ENCODE data around the gene HSD17B14.
A peak's percentile ranks its signal among the peaks of the same experiment; 100 is the strongest.
"Not testable (repeated sequence)": the region's sequence is repeated elsewhere in the genome, so short reads cannot be mapped to it uniquely, and the experiment has no call there.

The HSD17B14 gene

GRCh38 chr19:48874303-48875135, 38.2 kb upstream of the HSD17B14 start:
- DNase-seq (ENCODE audit: low read depth in 1 of 2, low spot score in 1 of 2) = peak; percentile 30 to 88
- H3K27me3 ChIP-seq (ENCODE audit: insufficient read depth, poor library complexity, severe bottlenecking) = no peaks in the 10 kb centered on the region
- H3K27ac ChIP-seq (replicated peaks) = peak overlapping the region; percentile 98
- H3K4me3 ChIP-seq (replicated peaks; ENCODE audit: insufficient read depth, low read length) = peak overlapping the region; percentile 84
- TF ChIP-seq SPI1 (IDR thresholded peaks at IDR 0.05; ENCODE audit: borderline replicate concordance, low read depth) (0 out of 2 replicates have a peak, but pooled peaks have one; percentile 9), GABPA (IDR thresholded peaks at IDR 0.05; ENCODE audit: low read depth) (no peak)

DNA sequence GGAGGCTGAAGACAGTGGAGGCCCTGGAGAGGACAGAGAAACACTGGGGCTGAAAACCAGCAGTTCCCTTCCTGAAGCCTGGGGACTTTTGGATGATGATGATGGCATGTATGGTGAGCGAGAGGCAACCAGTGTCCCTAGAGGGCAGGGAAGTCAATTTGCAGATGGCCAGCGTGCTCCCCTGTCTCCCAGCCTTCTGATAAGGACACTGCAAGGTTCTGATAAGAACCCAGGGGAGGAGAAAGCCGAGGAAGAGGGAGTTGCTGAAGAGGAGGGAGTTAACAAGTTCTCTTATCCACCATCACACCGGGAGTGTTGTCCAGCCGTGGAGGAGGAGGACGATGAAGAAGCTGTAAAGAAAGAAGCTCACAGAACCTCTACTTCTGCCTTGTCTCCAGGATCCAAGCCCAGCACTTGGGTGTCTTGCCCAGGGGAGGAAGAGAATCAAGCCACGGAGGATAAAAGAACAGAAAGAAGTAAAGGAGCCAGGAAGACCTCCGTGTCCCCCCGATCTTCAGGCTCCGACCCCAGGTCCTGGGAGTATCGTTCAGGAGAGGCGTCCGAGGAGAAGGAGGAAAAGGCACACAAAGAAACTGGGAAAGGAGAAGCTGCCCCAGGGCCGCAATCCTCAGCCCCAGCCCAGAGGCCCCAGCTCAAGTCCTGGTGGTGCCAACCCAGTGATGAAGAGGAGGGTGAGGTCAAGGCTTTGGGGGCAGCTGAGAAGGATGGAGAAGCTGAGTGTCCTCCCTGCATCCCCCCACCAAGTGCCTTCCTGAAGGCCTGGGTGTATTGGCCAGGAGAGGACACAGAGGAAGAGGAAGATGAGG, 37.4 kb upstream of the HSD17B14 start:
- peak overlapping the region; percentile 84 for H3K4me3 ChIP-seq (replicated peaks; ENCODE audit: insufficient read depth, low read length)
- TF ChIP-seq, protein P1, sequence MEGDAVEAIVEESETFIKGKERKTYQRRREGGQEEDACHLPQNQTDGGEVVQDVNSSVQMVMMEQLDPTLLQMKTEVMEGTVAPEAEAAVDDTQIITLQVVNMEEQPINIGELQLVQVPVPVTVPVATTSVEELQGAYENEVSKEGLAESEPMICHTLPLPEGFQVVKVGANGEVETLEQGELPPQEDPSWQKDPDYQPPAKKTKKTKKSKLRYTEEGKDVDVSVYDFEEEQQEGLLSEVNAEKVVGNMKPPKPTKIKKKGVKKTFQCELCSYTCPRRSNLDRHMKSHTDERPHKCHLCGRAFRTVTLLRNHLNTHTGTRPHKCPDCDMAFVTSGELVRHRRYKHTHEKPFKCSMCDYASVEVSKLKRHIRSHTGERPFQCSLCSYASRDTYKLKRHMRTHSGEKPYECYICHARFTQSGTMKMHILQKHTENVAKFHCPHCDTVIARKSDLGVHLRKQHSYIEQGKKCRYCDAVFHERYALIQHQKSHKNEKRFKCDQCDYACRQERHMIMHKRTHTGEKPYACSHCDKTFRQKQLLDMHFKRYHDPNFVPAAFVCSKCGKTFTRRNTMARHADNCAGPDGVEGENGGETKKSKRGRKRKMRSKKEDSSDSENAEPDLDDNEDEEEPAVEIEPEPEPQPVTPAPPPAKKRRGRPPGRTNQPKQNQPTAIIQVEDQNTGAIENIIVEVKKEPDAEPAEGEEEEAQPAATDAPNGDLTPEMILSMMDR (IDR thresholded peaks at IDR 0.05; ENCODE audit: insufficient read depth, low read length) = no peak
- TF ChIP-seq SPI1 (IDR thresholded peaks at IDR 0.05; ENCODE audit: borderline replicate concordance, low read depth) (no peak), POLR2AphosphoS5 (IDR thresholded peaks at IDR 0.05; ENCODE audit: low read depth) (no peak; the same call in 1 of the 2 replicates), REST (IDR thresholded peaks at IDR 0.05; ENCODE audit: insufficient replicate concordance, low read depth) (no peak), GABPA (IDR thresholded peaks at IDR 0.05; ENCODE audit: low read depth) (no peak)
- no peaks in the 10 kb centered on the region for H3K27me3 ChIP-seq (ENCODE audit: insufficient read depth, poor library complexity, severe bottlenecking)
- peak overlapping the region; percentile 98 for H3K27ac ChIP-seq (replicated peaks)
- no peak for DNase-seq (ENCODE audit: low read depth in 1 of 2, low spot score in 1 of 2)

GRCh38 chr19:48872884-48873475, 36.7 kb upstream of the HSD17B14 start:
- Histone ChIP-seq H3K27ac (replicated peaks) (peak overlapping the region; percentile 98), H3K4me3 (replicated peaks; ENCODE audit: insufficient read depth, low read length) (peak overlapping the region; percentile 84), H3K27me3 (ENCODE audit: insufficient read depth, poor library complexity, severe bottlenecking) (no peaks in the 10 kb centered on the region)
- TF ChIP-seq REST (IDR thresholded peaks at IDR 0.05; ENCODE audit: insufficient replicate concordance, low read depth) (no peak), SPI1 (IDR thresholded peaks at IDR 0.05; ENCODE audit: borderline replicate concordance, low read depth) (no peak)
- peak; percentile 82 for DNase-seq (ENCODE audit: low read depth in 1 of 2, low spot score in 1 of 2)

GRCh38 chr19:48872182-48872883, 36.0 kb upstream of the HSD17B14 start, which contains the start of gene PPP1R15A:
TSS of gene PPP1R15A (plus strand) at chr19:48872421. CDS start at chr19:48873234, 813 bp downstream.
- TF ChIP-seq POLR2AphosphoS5 (IDR thresholded peaks at IDR 0.05; ENCODE audit: low read depth) (peak; percentile 99), SPI1 (IDR thresholded peaks at IDR 0.05; ENCODE audit: borderline replicate concordance, low read depth) (peak; percentile 78), REST (IDR thresholded peaks at IDR 0.05; ENCODE audit: insufficient replicate concordance, low read depth) (peak; percentile 58), GABPA (IDR thresholded peaks at IDR 0.05; ENCODE audit: low read depth) (no peak)
- TF ChIP-seq, protein P1 (IDR thresholded peaks at IDR 0.05; ENCODE audit: insufficient read depth, low read length) = no peak

DNA sequence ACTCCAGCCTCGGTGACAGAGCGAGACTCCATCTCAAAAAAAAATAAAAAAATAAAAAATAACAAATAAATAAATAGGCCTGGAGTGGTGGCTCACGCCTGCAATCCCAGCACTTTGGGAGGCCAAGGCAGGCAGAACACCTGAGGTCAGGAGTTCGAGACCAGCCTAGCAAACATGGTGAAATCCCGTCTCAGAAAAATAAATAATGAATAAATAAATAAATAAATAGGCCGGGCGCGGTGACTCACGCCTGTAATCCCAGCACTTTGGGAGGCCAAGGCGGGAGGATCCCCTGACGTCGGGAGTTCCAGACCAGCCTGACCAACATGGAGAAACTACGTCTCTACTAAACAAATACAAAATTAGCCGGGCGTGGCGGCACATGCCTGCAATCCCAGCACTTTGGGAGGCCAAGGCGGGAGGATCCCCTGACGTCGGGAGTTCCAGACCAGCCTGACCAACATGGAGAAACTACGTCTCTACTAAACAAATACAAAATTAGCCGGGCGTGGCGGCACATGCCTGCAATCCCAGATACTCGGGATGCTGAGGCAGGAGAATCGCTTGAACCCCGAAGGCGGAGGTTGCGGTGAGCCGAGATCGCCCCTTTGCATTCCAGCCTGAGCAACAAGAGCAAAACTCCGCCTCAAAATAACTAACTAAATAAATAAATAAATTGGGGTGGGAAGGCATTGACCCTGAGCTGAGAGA, 35.3 kb upstream of the HSD17B14 start:
- H3K4me3 ChIP-seq (replicated peaks; ENCODE audit: insufficient read depth, low read length); H3K27me3 ChIP-seq (ENCODE audit: insufficient read depth, poor library complexity, severe bottlenecking); H3K27ac ChIP-seq (replicated peaks); DNase-seq (ENCODE audit: low read depth in 1 of 2, low spot score in 1 of 2): not testable (repeated sequence)

More at GRCh38 chr19:48872182-48872883, 36.0 kb upstream of the HSD17B14 start, which contains the start of gene PPP1R15A:
- Histone ChIP-seq H3K27ac (replicated peaks) (peak within 1 kb of the TSS; percentile 98), H3K27me3 (ENCODE audit: insufficient read depth, poor library complexity, severe bottlenecking) (no peaks in the 10 kb centered on the region), H3K4me3 (replicated peaks; ENCODE audit: insufficient read depth, low read length) (peak within 1 kb of the TSS; percentile 84)
- DNase-seq (ENCODE audit: low read depth in 1 of 2, low spot score in 1 of 2) = peak; percentile 98

All from HL-60 (cell line).